ENCODE measurements around the gene RPN2.

RPN2 gene

GRCh38 chr20:37185686-37186085, 6.6 kb downstream of the RPN2 start:
- no peak for DNase-seq (ENCODE audit: low spot score)

GRCh38 chr20:37188787-37189186, 9.7 kb downstream of the RPN2 start:
- DNase-seq (ENCODE audit: low spot score), result no peak

DNA sequence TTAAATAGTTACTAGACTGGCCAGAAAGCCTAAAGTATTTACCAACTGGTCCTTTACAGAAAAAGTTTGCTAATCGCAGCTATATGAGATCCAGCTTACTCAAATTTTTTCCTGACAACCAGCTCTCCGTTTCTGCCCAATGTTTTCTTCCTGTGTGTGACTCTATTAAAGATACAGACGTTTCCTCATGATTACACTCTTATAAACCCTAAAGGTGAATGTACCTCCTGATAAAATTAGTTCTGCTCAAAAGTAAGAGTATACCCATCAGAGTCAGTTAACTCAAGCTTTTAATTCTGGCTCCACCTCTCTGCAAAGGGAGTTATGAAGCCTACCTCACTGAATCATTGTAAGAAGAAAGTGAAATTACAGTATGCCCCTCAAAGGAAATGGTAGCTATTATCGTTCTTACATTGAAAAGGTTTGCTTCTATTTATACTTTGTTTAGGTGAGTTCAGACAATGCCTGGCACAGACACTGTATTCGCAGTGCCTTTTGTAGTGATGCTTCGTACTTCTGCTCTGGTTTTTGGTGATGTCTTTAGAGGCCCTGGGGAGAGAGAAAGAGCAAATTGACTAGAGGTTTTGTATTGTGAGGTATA, 10.4 kb downstream of the RPN2 start:
- no peak for DNase-seq (ENCODE audit: low spot score)

DNA sequence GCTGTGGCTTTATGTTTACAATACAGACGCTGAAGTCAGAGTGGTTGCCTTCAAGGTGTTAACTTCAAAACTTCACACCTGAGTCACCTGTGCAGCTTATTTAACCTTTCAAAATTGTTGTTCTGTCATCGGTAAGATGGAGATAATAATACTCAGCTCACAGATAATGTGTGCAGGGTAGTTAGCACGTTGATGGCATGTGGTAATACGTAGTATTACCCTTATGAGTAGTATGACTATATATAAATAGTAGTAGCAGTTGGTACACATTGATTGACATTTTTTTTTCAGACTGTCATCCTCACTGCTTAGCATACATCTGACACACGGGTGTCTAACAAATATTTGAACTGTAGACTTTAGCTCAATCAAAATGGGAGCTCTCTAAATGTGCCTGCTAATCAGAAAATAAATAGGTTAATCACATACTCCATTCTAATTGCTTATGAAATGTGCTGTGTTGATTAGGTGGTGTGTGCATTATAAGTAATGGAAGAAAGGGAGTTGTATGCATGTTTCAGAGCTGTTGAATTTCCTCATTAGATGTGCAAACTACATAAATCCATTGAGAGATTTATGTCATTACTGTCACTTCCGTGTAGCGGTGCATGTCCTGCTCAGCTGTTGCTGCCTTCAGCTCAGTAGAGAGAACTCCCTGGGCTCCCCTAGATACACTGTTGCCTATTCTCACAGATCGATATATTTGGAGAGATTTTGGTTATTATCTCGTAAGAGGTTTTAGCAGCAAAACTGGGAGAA, 11.4 kb downstream of the RPN2 start:
- DNase-seq (ENCODE audit: low spot score), result no peak

GRCh38 chr20:37192137-37192854, 13.2 kb downstream of the RPN2 start:
- peak; percentile 62 for DNase-seq (ENCODE audit: low spot score)

GRCh38 chr20:37193226-37193625, 14.1 kb downstream of the RPN2 start:
- DNase-seq (ENCODE audit: low spot score), result no peak

DNA sequence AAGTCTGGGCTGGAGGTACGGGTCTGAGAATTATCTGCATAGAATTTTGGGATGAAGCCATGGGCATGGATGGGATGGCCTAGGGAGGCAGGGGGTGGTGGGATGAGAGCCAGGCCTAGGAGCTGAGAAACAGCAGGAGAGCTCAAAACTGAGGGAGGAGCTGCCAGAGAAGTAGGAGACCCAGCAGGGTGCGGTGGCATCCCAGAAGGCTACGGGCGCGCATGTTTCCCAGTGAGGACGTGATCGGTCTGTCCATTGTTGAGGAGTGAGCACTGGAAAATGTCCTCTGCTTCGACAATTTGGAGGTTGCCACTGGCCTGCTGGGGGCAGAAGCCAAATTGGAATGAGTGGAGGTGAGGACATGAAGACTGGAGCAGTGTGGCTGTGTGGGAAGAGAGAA, 14.7 kb downstream of the RPN2 start:
- DNase-seq (ENCODE audit: low spot score), result no peak

DNA sequence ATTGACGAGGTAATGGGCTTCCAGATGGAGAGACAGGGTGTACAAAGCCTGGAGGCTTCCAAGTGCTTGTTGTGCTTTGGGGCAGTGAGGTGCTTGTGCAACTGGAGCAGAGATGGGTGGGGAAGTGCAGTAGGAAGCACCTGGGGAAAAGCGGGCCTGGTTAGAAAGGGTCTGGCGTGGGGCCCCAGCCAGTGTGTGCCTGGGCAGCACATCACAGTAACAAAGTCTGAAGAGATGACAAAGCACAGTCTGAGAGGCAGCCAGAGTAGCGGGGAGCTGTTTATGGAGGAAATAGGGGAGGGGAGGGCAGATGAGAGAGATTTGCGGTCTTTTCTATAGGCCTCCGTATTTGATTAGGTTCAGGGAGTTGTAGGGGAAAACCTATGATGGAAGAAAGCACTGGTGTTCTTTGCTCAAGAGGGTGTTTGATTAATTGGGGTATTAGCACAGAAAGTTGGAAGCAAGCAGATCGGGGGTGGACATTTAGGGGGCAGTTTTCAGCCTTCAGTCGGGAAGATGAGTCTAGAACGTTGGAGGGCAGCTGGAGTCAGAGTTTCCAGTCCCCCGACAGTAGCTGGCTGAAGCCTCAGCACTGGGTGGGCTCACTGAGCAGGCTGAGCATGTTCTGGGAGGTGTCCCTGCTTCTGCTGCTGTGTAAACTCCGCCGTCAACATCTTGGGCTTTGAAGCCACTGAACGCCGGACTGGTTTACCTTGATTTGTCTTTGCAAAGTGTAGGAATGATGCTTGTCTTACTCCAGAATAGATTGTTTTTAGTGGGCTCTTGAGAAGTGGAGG, 15.7 kb downstream of the RPN2 start:
- no peak for DNase-seq (ENCODE audit: low spot score)

DNA sequence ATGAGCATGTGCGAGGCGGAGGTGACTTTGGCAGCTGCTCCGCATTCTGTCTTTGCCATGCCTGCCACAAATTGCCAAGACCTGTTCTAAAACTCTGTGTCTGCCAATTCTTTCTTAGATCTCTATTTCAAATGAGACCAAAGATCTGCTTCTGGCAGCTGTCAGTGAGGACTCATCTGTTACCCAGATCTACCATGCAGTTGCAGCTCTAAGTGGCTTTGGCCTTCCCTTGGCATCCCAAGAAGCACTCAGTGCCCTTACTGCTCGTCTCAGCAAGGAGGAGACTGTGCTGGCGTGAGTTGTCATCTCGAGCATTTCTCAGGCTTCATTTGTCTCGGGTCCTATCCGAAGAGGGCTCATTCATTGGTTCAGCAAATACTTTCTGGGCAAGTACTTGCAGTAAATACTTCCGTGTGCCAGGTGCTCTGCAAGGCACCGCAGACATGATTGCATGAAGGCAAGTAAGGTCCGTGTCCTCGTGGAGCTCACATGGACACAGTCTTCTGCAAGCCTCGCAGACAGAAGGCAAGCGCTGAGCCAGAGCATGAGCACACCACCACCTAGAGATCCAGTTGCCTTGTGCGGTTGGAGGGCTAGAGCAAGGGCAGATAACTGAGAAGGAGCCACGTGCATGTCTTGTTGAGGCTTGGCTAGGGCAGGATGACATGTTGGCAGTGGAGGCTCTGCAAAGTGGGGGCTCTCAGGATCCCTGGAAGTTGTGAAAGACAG, 20.0 kb downstream of the RPN2 start:
- no peak for DNase-seq (ENCODE audit: low spot score)

- no peak for DNase-seq (ENCODE audit: low spot score)
Measured at GRCh38 chr20:37200376-37200775, 21.2 kb downstream of the RPN2 start.

- DNase-seq (ENCODE audit: low spot score), result no peak
Measured at GRCh38 chr20:37200926-37201826, 22.0 kb downstream of the RPN2 start.

GRCh38 chr20:37201827-37202162, 22.7 kb downstream of the RPN2 start:
- no peak for DNase-seq (ENCODE audit: low spot score)

DNA sequence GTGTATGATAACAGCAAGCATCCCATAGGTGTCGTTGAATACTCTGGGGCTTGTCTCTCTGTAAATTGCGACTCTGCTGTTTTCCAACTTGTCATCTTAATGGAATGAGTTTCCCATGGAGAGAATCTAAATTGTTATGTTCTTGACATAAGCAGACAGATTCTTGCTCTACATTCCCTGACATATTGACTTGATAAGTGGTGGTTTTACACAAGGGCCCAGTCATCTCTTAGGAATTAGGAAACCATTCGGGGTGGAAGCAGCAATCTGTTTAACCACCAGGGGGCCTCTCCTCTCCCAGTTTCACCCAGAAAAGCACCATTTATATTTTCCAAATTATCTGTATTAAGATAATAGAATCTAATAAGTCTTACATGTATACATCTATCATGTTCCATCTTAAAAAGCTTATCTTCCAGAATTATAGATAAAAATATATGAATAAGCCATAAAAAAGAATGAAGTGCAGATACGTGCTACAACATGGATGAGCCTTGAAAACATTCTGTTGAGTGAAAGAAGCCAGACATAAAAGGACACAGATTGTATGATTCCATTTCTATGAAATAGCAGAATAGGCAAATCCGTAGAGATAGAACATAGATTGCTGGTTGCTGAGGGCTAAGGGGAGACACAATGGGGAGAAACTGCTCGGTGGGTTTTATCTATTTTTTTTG, 23.3 kb downstream of the RPN2 start:
- peak; percentile 27 for DNase-seq (ENCODE audit: low spot score)

DNA sequence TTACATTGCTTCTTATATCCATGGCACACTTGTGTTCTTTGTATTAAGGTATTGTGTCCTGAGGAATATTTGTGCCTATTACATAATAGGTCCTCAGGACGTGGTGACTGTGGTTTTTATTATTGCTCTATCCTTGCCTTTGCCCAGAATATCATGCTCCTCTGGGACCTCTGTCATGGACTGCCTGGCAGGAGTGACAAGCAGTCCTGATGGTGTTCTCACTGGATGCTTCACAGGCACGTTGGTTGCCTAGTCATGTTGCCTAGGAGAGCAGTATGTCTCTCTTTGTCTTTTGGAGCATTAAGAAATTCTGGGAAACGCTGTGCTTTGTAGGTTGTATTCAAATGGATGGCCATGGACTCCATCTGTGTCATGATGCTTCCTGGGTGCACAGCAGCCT, 24.9 kb downstream of the RPN2 start:
- DNase-seq (ENCODE audit: low spot score), result no peak

DNA sequence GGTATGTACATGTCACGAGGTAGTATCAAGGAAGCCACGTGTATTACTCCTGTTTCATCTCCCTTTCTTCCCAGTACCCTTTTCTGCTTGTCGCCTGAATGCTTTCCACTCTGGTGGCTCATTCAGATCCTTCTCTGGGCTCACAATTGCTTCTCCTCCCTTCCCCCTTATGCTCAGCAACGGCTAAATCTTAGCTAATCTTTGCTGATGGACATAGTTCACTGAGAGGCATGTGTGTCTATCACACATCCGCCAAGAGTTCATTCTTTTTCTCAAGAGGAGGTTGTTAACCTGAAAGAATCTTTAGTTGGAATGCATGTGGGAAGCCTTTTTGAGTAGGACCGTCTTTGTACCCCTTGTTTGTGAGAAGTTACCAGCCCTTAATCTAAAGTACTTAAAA, 26.0 kb downstream of the RPN2 start:
- DNase-seq (ENCODE audit: low spot score), result no peak

DNA sequence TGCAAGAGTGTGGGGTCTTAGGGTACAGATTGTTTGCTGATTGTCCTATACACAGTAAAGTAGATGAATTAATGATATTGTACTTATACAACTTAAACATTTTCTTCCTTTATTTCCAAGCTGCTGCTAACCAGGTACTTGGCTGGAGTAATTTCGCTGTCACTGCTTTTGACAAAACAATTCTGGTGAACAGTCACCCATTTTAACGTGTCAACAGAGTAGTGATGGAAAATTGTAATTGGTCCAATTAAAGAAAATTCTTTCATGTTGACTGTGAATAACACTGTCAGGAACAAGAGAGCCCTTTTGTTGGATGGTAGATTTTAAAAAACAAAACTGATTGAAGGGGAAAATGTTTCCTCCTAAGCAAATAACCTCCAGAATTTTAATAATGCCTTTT, 26.7 kb downstream of the RPN2 start:
- no peak for DNase-seq (ENCODE audit: low spot score)

GRCh38 chr20:37207171-37207570, 28.0 kb downstream of the RPN2 start:
- DNase-seq (ENCODE audit: low spot score), result no peak

DNA sequence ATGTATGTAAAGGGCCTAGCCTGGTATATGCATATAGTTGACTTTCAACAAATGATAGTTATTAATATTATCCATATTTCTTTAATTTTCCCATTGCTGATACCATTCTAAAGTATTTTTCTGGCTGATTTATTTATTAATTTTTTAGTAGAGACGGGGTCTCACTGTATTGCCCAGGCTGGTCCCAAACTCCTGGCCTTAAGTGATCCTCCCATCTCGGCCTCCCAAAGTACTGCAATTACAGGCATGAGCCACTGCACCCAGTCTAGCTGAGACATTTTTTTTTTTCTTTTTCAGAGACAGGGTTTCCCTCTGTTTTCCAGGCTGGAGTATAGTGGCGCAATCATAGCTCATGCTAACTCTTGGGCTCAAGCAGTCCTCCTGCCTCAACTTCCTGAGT, 30.1 kb downstream of the RPN2 start:
- DNase-seq (ENCODE audit: low spot score), result no peak

- no peak for DNase-seq (ENCODE audit: low spot score)
Measured at GRCh38 chr20:37209661-37210314, 30.7 kb downstream of the RPN2 start.

- no peak for DNase-seq (ENCODE audit: low spot score)
Measured at GRCh38 chr20:37218441-37218840, 39.3 kb downstream of the RPN2 start.

All from HuH-7.5 (cell line).